Glutamatergic neuron (in vitro differentiated cells): ENCODE results near the gene DCTN5. TPM values are rescaled to one million over a fixed set of nuclear protein-coding genes. Genes with fewer than 3 reads are reported as not detected.

Experiments used
- DNase-seq: peaks from one replicate; pipeline ENCODE4 v3.0.0; 2022
- H3K27ac Mint-ChIP-seq: one replicate; pipeline ENCODE4 v1.8.0; 2020; ENCODE audit warnings: mild to moderate bottlenecking, mixed read lengths, inconsistent platforms; ENCODE audit not compliant: unreplicated experiment
- H3K27me3 Mint-ChIP-seq: one replicate; pipeline ENCODE4 v1.8.0; 2020; ENCODE audit warnings: mild to moderate bottlenecking, moderate library complexity, mixed read lengths, inconsistent platforms; ENCODE audit not compliant: unreplicated experiment
- H3K36me3 Mint-ChIP-seq: one replicate; pipeline ENCODE4 v1.8.0; 2020; ENCODE audit warnings: mild to moderate bottlenecking, mixed read lengths, inconsistent platforms; ENCODE audit not compliant: unreplicated experiment
- H3K4me1 Mint-ChIP-seq: one replicate; pipeline ENCODE4 v1.8.0; 2020; ENCODE audit warnings: mild to moderate bottlenecking, low read depth, mixed read lengths, inconsistent platforms; ENCODE audit not compliant: unreplicated experiment
- H3K4me3 Mint-ChIP-seq: one replicate; pipeline ENCODE4 v1.8.0; 2020; ENCODE audit warnings: mild to moderate bottlenecking, mixed read lengths, inconsistent platforms; ENCODE audit not compliant: unreplicated experiment
- H3K9me3 Mint-ChIP-seq: one replicate; pipeline ENCODE4 v1.8.0; 2020; ENCODE audit warnings: mild to moderate bottlenecking, moderate library complexity, mixed read lengths, inconsistent platforms; ENCODE audit not compliant: unreplicated experiment
- CTCF ChIP-seq: fragments of 200-600 bp; sonication (generic); IDR thresholded peaks from one replicate; pipeline ENCODE4 v1.5.0; 2021; ENCODE audit not compliant: partially characterized antibody, unreplicated experiment
- total RNA-seq: library from RNA; stranded (reverse); fragmentation: NEBNext Ultra II Directional; extraction: Animal tissue kit (Norgen Biotek cat#: 25700); gene quantifications from one replicate; pipeline ENCODE4 v1.2.1, GENCODE V29; 2021; ENCODE audit not compliant: unreplicated experiment

DCTN5 gene
- total RNA-seq, 1 donor from 2014 or later, result 96.5 TPM

- Mint-ChIP-seq H3K27ac (peak within 1 kb of the TSS; percentile 62), H3K4me3 (peak within 1 kb of the TSS; percentile 88), H3K9me3 (no peaks in the 10 kb centered on the region), H3K27me3 (peaks cover 3% of the 10 kb centered on the region), H3K4me1 (peaks cover 6% of the 10 kb centered on the region), H3K36me3 (no peaks in the 10 kb centered on the region)
- TF ChIP-seq CTCF, result no peak
- DNase-seq, result peak; percentile 90
These were observed 37.4 kb downstream of the DCTN5 start, which contains the start of gene PLK1 for GRCh38 chr16:23678430-23679273. Gene PLK1 (plus strand): TSS chr16:23678889. CDS start chr16:23678933, 44 bp downstream.

- no peaks in the 10 kb centered on the region for H3K36me3 Mint-ChIP-seq
- peak; percentile 25 for DNase-seq
- H3K9me3 Mint-ChIP-seq, result no peaks in the 10 kb centered on the region
- peaks cover 6% of the 10 kb centered on the region for H3K4me1 Mint-ChIP-seq
- peak overlapping the region; percentile 84 for H3K4me3 Mint-ChIP-seq
- H3K27me3 Mint-ChIP-seq, result peaks cover 5% of the 10 kb centered on the region
- peak overlapping the region; percentile 55 for H3K27ac Mint-ChIP-seq
- TF ChIP-seq CTCF, result no peak
These were observed 38.2 kb downstream of the DCTN5 start for GRCh38 chr16:23679274-23679985.

GRCh38 chr16:23679986-23680336 lies 38.7 kb downstream of the DCTN5 start:
- TF ChIP-seq CTCF, result no peak
- Mint-ChIP-seq H3K27ac (no peak overlapping the region), H3K4me3 (peak overlapping the region; percentile 84), H3K36me3 (no peaks in the 10 kb centered on the region), H3K4me1 (peaks cover 6% of the 10 kb centered on the region), H3K9me3 (no peaks in the 10 kb centered on the region), H3K27me3 (peaks cover 5% of the 10 kb centered on the region)
- no peak for DNase-seq

GRCh38 chr16:23682181-23682580 lies 40.9 kb downstream of the DCTN5 start:
- no peaks in the 10 kb centered on the region for H3K9me3 Mint-ChIP-seq
- H3K36me3 Mint-ChIP-seq, result no peaks in the 10 kb centered on the region
- H3K4me3 Mint-ChIP-seq, result no peak overlapping the region
- peaks cover 5% of the 10 kb centered on the region for H3K27me3 Mint-ChIP-seq
- H3K4me1 Mint-ChIP-seq, result peaks cover 6% of the 10 kb centered on the region
- no peak overlapping the region for H3K27ac Mint-ChIP-seq
- DNase-seq, result no peak
- no peak for TF ChIP-seq CTCF

- Mint-ChIP-seq H3K4me3 (no peak overlapping the region), H3K36me3 (no peaks in the 10 kb centered on the region), H3K4me1 (peaks cover 6% of the 10 kb centered on the region), H3K9me3 (no peaks in the 10 kb centered on the region), H3K27me3 (peaks cover 8% of the 10 kb centered on the region), H3K27ac (no peak overlapping the region)
- no peak for TF ChIP-seq CTCF
- no peak for DNase-seq
These were observed 42.2 kb downstream of the DCTN5 start for GRCh38 chr16:23683487-23683886.
